ENCODE data around the gene PCDHA6.
"Not testable (repeated sequence)": the region's sequence is repeated elsewhere in the genome, so short reads cannot be mapped to it uniquely, and the experiment has no call there.

DNA sequence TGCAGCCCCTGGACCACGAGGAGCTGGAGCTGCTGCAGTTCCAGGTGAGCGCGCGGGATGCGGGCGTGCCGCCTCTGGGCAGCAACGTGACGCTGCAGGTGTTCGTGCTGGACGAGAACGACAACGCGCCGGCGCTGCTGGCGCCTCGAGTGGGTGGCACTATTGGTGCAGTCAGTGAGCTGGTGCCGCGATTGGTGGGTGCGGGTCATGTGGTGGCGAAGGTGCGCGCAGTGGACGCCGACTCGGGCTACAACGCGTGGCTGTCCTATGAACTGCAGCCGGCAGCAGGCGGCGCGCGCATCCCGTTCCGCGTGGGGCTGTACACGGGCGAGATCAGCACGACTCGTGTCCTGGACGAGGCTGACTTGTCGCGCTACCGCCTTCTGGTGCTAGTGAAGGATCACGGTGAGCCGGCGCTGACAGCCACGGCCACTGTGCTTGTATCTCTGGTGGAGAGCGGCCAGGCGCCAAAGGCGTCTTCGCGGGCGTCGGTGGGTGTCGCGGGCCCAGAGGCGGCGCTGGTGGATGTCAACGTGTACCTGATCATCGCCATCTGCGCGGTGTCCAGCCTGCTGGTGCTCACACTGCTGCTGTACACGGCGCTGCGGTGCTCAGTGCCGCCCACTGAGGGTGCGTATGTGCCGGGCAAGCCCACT lies 39.8 kb upstream of the PCDHA6 start:
- TF ChIP-seq POLR2AphosphoS5 (IDR thresholded peaks at IDR 0.05; ENCODE audit: borderline replicate concordance, low read depth, low read length); FOXP2 (optimal IDR thresholded peaks at IDR 0.05; ENCODE audit: control extremely low read depth, extremely low read length, insufficient read depth); EZH2 (IDR thresholded peaks at IDR 0.05): not testable (repeated sequence)

All from SK-N-MC (cell line).